HG03520 (cell line): ENCODE measurements around the gene ATP4A.

Experiments
- ATAC-seq: cut with Tn5 transposase; IDR thresholded peaks from one replicate; pipeline ENCODE4 v1.9.1; 2021; ENCODE audit warnings: mild to moderate bottlenecking, moderate library complexity; ENCODE audit not compliant: unreplicated experiment

ATP4A gene

GRCh38 chr19:35566738-35567137 is 3.3 kb upstream of the ATP4A start:
- no peak for ATAC-seq

- ATAC-seq, result no peak
These were observed 1.8 kb upstream of the ATP4A start for GRCh38 chr19:35565016-35565856.

- no peak for ATAC-seq
These were observed 682 bp downstream of the ATP4A start for GRCh38 chr19:35562776-35563175.

- ATAC-seq, result no peak
These were observed 1.1 kb downstream of the ATP4A start for GRCh38 chr19:35562336-35562735.

- no peak for ATAC-seq
These were observed 2.0 kb downstream of the ATP4A start for GRCh38 chr19:35561436-35561835.

GRCh38 chr19:35560677-35561076 is 2.8 kb downstream of the ATP4A start:
- no peak for ATAC-seq

- no peak for ATAC-seq
These were observed 3.2 kb downstream of the ATP4A start for GRCh38 chr19:35560271-35560670.

GRCh38 chr19:35559781-35560180 is 3.7 kb downstream of the ATP4A start:
- no peak for ATAC-seq

GRCh38 chr19:35559281-35559659 is 4.2 kb downstream of the ATP4A start:
- ATAC-seq, result no peak

GRCh38 chr19:35558400-35559280 is 4.8 kb downstream of the ATP4A start:
- no peak for ATAC-seq

GRCh38 chr19:35557539-35558399 is 5.7 kb downstream of the ATP4A start:
- no peak for ATAC-seq

GRCh38 chr19:35556846-35557538 is 6.5 kb downstream of the ATP4A start:
- ATAC-seq, result no peak

- ATAC-seq, result no peak
These were observed 7.3 kb downstream of the ATP4A start for GRCh38 chr19:35556025-35556590.

- no peak for ATAC-seq
These were observed 8.0 kb downstream of the ATP4A start for GRCh38 chr19:35555301-35556005.

- no peak for ATAC-seq
These were observed 9.4 kb downstream of the ATP4A start for GRCh38 chr19:35554076-35554475.

GRCh38 chr19:35553385-35554000 is 10.0 kb downstream of the ATP4A start:
- no peak for ATAC-seq

- no peak for ATAC-seq
These were observed 10.7 kb downstream of the ATP4A start for GRCh38 chr19:35552534-35553384.
